Esophagus squamous epithelium (tissue), 5 donors: ENCODE data around the gene KANSL1. TPM values are rescaled to one million over a fixed set of nuclear protein-coding genes. Genes with fewer than 3 reads are reported as not detected.
A peak's percentile ranks its signal among the peaks of the same experiment; 100 is the strongest.

Source experiments
- DNase-seq: peaks from one replicate; lab custom pipeline; 2025; lab: John Stamatoyannopoulos, UW
- H3K27ac ChIP-seq, 4 donors: fragments of 200-600 bp; sonication (generic); one replicate each; pipeline ENCODE4 v1.5.1; 2016 to 2019; ENCODE audit warnings: mild to moderate bottlenecking in 1 of 4
- H3K27me3 ChIP-seq, 4 donors: fragments of 200-600 bp; sonication (generic); 1 replicate in 3 of 4; 2 replicates in 1 of 4; pipeline versions ENCODE4 v1.5.1 to v1.6.0; 2017 to 2021; ENCODE audit warnings: antibody characterized with exemption in 1 of 4
- H3K36me3 ChIP-seq, 3 donors: fragments of 200-600 bp; sonication (generic); one replicate each; pipeline ENCODE4 v1.5.1; 2016 to 2019
- H3K4me1 ChIP-seq, 3 donors: fragments of 200-600 bp; sonication (generic); one replicate each; pipeline ENCODE4 v1.5.1; 2017 to 2019
- H3K4me3 ChIP-seq, 4 donors: fragments of 200-600 bp; sonication (generic); 1 replicate in 3 of 4; 2 replicates in 1 of 4; pipeline ENCODE4 v1.5.1; 2016 to 2019; ENCODE audit warnings: mild to moderate bottlenecking in 2 of 4, moderate library complexity in 1 of 4
- H3K9me3 ChIP-seq, 3 donors: fragments of 200-600 bp; sonication (generic); one replicate each; pipeline ENCODE4 v1.5.1; 2016 to 2019
- CTCF ChIP-seq, 6 experiments: fragments of 450-650 bp in 4 of 6; fragments of 200-600 bp in 2 of 6; sonication (generic) in 2 of 6; IDR thresholded peaks; one replicate each; pipeline ENCODE4 v1.5.1; 2016 to 2019; ENCODE audit warnings: antibody characterized with exemption in 6 of 6, mild to moderate bottlenecking in 4 of 6, moderate library complexity in 4 of 6
- POLR2A ChIP-seq, 4 donors: fragments of 450-650 bp; IDR thresholded peaks; one replicate each; pipeline ENCODE4 v1.6.1; 2017; ENCODE audit warnings: antibody characterized with exemption in 4 of 4, mild to moderate bottlenecking in 4 of 4, moderate library complexity in 3 of 4
- WGBS, 2 donors: methylation state at CpG; one replicate each; pipeline ENCODE4 v1.1.5; 2018; 5-methylcytosine and 5-hydroxymethylcytosine counted together
- intact Hi-C: fragments of 100-400 bp; cut with DNase I; formaldehyde crosslinking; loops from one replicate; pipeline ENCODE4 v1.15.0; 2022
- total RNA-seq, 4 donors: library from RNA; depleted of rRNA; stranded (reverse); fragments of >200 nt; gene quantifications; one replicate each; pipeline ENCODE4 v1.1.0, GENCODE V29; 2016
- donor health status: DM: yes; HTN: yes; CAD: no.

Gene KANSL1
- total RNA-seq, 4 donors from 2014 or later = 31.0 to 79.0 (median 51.8) TPM

DNA sequence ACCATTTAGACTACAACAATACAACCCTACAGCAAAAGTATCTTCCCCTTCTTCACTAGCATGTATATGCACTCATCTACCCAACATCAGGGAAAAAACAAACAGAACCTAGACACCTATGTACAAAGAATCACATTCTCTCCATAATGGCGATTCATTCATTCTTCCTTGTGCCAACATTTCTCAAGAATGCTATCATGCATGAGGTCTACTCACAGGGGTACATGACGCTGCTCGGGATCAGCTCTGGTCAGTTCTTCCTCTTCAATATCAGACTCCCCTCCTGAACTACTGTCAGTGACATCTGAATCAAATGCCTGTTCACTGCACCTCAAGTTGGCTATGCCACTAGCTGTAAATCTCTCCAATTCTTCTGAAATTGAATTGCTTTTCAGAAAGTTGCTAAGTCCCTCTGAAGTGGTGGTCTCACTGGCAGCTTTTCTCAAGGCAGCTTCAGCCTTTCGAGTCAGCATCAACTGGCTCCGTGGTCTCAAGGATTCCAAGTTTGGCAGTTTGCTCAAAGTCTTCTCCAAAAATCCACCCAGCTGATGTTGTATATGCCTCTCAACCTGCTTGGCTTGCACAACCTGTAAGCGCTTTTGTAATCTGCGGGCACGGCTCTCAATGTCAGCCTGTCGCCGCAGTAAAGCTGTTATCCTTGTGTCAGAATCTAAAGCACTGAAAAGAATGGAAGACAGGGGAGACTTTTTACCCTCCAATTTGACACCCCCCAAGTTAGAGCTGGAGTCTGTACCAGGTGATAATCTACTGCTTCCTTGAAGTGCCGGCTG lies 22.4 kb downstream of the KANSL1 start:
- no peaks in the 10 kb centered on the region for H3K27me3 ChIP-seq
- intact Hi-C loops = no loop called here
- peaks cover 8 to 46% (median 11%) of the 10 kb centered on the region in 3 donors for H3K36me3 ChIP-seq
- whole genome bisulfite sequencing, 2 donors = 84 to 90% methylated on average over 6 to 7 of the region's 11 CpGs
- no peak overlapping the region for H3K27ac ChIP-seq
- TF ChIP-seq POLR2A (IDR thresholded peaks at IDR 0.05) = no peak
- no peak for TF ChIP-seq CTCF (IDR thresholded peaks at IDR 0.05)
- no peak for DNase-seq
- H3K9me3 ChIP-seq = no peaks in the 10 kb centered on the region
- no peak overlapping the region for H3K4me3 ChIP-seq
- H3K4me1 ChIP-seq = peaks cover 0 to 99% (median 30%) of the 10 kb centered on the region in 3 donors

- no peak overlapping the region for H3K4me3 ChIP-seq
- no peaks in the 10 kb centered on the region for H3K9me3 ChIP-seq
- no peaks in the 10 kb centered on the region for H3K27me3 ChIP-seq
- no peak for TF ChIP-seq POLR2A (IDR thresholded peaks at IDR 0.05)
- intact Hi-C loops = no loop called here
- H3K27ac ChIP-seq = no peak overlapping the region
- DNase-seq = no peak
- H3K36me3 ChIP-seq = peaks cover 8 to 46% (median 11%) of the 10 kb centered on the region in 3 donors
- 87 to 95% methylated on average over 9 of the region's 9 CpGs for WGBS, 2 donors
- peaks cover 0 to 99% (median 29%) of the 10 kb centered on the region in 3 donors for H3K4me1 ChIP-seq
Measured at GRCh38 chr17:46169913-46170638, 23.2 kb downstream of the KANSL1 start.

DNA sequence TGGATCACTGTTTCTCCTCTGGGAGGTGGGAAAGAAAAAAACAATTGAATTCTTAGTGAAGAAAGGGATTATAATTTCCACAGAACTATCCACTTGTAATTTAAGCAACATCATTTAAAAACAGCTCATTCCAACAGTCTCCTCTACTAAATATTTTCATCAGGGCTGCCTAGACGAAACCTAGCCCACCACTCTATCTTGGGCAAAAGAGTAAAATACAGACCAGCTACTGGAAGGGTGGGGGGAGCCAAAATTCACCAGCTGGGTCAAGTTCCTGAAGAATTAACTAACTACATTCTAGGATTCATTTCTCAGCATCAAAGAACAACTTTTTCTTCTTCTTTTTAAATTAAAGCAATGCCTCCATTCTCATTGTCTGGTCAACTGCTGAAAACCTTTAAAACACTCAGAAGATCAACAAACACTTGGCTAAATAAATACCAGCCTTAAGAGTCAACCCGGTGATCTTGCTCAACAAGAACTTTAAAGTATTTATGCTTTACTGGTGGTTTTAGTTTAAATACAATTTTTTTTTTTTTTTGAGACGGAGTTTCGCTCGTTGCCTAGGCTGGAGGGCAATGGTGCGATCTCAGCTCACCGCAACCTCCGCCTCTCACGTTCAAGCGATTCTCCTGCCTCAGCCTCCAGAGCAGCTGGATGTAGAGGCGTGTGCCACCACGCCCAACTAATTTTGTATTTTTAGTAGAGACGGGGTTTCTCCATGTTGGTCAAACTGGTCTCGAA lies 25.2 kb downstream of the KANSL1 start:
- 84 to 88% methylated on average over 13 to 14 of the region's 14 CpGs for WGBS, 2 donors
- Histone ChIP-seq H3K4me3 (no peak overlapping the region), H3K27ac (peak overlapping the region in 1 of 4 donors; percentile 23), H3K27me3 (no peaks in the 10 kb centered on the region), H3K36me3 (peaks cover 8 to 46% (median 11%) of the 10 kb centered on the region in 3 donors), H3K9me3 (no peaks in the 10 kb centered on the region), H3K4me1 (peaks cover 4 to 100% (median 47%) of the 10 kb centered on the region in 3 donors)
- intact Hi-C loops = no loop called here
- TF ChIP-seq CTCF (IDR thresholded peaks at IDR 0.05) (no peak), POLR2A (IDR thresholded peaks at IDR 0.05) (no peak)
- no peak for DNase-seq

- no peak overlapping the region for H3K27ac ChIP-seq
- intact Hi-C loops = no loop called here
- H3K4me1 ChIP-seq = peaks cover 6 to 100% (median 54%) of the 10 kb centered on the region in 3 donors
- H3K27me3 ChIP-seq = no peaks in the 10 kb centered on the region
- H3K36me3 ChIP-seq = peaks cover 8 to 46% (median 11%) of the 10 kb centered on the region in 3 donors
- WGBS, 2 donors = 46 to 50% methylated on average over 2 of the region's 2 CpGs
- no peak for DNase-seq
- no peak overlapping the region for H3K4me3 ChIP-seq
- no peak for TF ChIP-seq CTCF (IDR thresholded peaks at IDR 0.05)
- no peak for TF ChIP-seq POLR2A (IDR thresholded peaks at IDR 0.05)
- H3K9me3 ChIP-seq = no peaks in the 10 kb centered on the region
Measured at GRCh38 chr17:46167267-46167666, 26.0 kb downstream of the KANSL1 start.

GRCh38 chr17:46166692-46167249 lies 26.5 kb downstream of the KANSL1 start:
- no peak overlapping the region for H3K4me3 ChIP-seq
- no peaks in the 10 kb centered on the region for H3K9me3 ChIP-seq
- no peak for DNase-seq
- TF ChIP-seq CTCF (IDR thresholded peaks at IDR 0.05) = no peak
- intact Hi-C loops = no loop called here
- H3K27me3 ChIP-seq = no peaks in the 10 kb centered on the region
- 6 to 29% methylated on average over 2 of the region's 2 CpGs for WGBS, 2 donors
- H3K4me1 ChIP-seq = peaks cover 6 to 100% (median 55%) of the 10 kb centered on the region in 3 donors
- peaks cover 8 to 41% (median 8%) of the 10 kb centered on the region in 3 donors for H3K36me3 ChIP-seq
- no peak overlapping the region for H3K27ac ChIP-seq
